Left renal pelvis (tissue), 4 donors: ENCODE data around the gene CLINT1. TPM values are rescaled to one million over a fixed set of nuclear protein-coding genes. Genes with fewer than 3 reads are reported as not detected.
"Not testable (repeated sequence)": the region's sequence is repeated elsewhere in the genome, so short reads cannot be mapped to it uniquely, and the experiment has no call there.

Source experiments
- DNase-seq, 4 donors: peaks; one replicate each; pipeline ENCODE4 v3.0.0-alpha.2; 2013; ENCODE audit warnings: low read depth in 4 of 4, low spot score in 3 of 4
- polyA plus RNA-seq, 4 donors: library from polyadenylated mRNA; unstranded; fragments of 120-200 nt; gene quantifications; one replicate each; pipeline ENCODE4 v1.2.1, GENCODE V29; 2013; ENCODE audit not compliant: insufficient read length in 4 of 4

Gene CLINT1
- 100 to 1,000 TPM in 3 of 4 donors, 10 to 100 TPM in 1; 73.2 to 138 (median 132) TPM for polyA plus RNA-seq

- peak; percentile 62 to 76 (median 71) for DNase-seq
Measured at GRCh38 chr5:157858527-157859226, at the start of gene CLINT1. Gene CLINT1 (minus strand): TSS chr5:157859145. CDS start chr5:157858970, 175 bp downstream.

- DNase-seq: no peak
Measured at GRCh38 chr5:157908459-157908858, 49.5 kb upstream of the CLINT1 start.

GRCh38 chr5:157907479-157907878 is 48.5 kb upstream of the CLINT1 start:
- DNase-seq: no peak

- no peak for DNase-seq
Measured at GRCh38 chr5:157903117-157903450, 44.1 kb upstream of the CLINT1 start.

- DNase-seq: no peak
Measured at GRCh38 chr5:157902449-157903116, 43.6 kb upstream of the CLINT1 start.

GRCh38 chr5:157900644-157901043 is 41.7 kb upstream of the CLINT1 start:
- DNase-seq: no peak

- DNase-seq: no peak
Measured at GRCh38 chr5:157893611-157894010, 34.7 kb upstream of the CLINT1 start.

- no peak for DNase-seq
Measured at GRCh38 chr5:157892974-157893373, 34.0 kb upstream of the CLINT1 start.

- no peak for DNase-seq
Measured at GRCh38 chr5:157890836-157891597, 32.1 kb upstream of the CLINT1 start.

GRCh38 chr5:157888814-157889532 is 30.0 kb upstream of the CLINT1 start:
- DNase-seq: no peak

GRCh38 chr5:157886796-157887380 is 27.9 kb upstream of the CLINT1 start:
- no peak for DNase-seq

GRCh38 chr5:157885051-157885450 is 26.1 kb upstream of the CLINT1 start:
- DNase-seq: not testable (repeated sequence)

- DNase-seq: not testable (repeated sequence)
Measured at GRCh38 chr5:157881498-157881897, 22.6 kb upstream of the CLINT1 start.

- DNase-seq: no peak
Measured at GRCh38 chr5:157877821-157878220, 18.9 kb upstream of the CLINT1 start.

GRCh38 chr5:157874861-157875260 is 15.9 kb upstream of the CLINT1 start:
- no peak for DNase-seq

- DNase-seq: no peak
Measured at GRCh38 chr5:157870837-157871834, 12.2 kb upstream of the CLINT1 start.

GRCh38 chr5:157867751-157868387 is 8.9 kb upstream of the CLINT1 start:
- no peak for DNase-seq

GRCh38 chr5:157866536-157866935 is 7.6 kb upstream of the CLINT1 start:
- DNase-seq: no peak

- no peak for DNase-seq
Measured at GRCh38 chr5:157865781-157866180, 6.8 kb upstream of the CLINT1 start.
